NCI-H2081 (cell line): Measurements from ENCODE around the gene SGF29.
"Not testable (repeated sequence)": the region's sequence is repeated elsewhere in the genome, so short reads cannot be mapped to it uniquely, and the experiment has no call there.

ENCODE experiments used
- DNase-seq, 2 experiments: peaks; one replicate each; lab custom pipeline; 2025; lab: John Stamatoyannopoulos, UW

Gene SGF29

DNA sequence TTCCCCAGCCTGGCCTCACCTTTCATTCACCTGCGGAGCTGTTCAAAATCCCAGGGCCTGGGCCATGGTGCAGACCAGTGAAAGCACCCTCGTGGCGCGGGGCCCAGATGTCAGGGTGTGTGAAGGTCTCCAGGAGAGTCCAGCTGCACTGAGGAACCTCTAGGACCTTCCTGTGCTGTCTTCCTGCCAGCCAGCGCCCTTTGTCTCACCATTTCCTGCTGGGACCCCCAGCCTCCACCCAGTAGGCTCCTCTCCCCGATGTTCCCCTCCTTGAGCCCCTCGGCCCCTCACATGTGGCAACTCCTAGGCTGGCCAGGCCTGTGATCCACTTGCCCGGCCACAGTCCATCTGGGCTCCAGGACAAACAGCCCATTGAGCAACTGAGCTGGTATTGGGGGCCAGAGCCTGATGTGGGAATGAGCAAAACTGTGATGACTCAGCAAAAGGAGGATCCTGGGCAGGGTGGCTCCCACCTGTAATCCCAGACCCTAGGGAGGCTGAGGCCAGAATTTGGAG is 42.5 kb downstream of the SGF29 start:
- DNase-seq, result no peak

DNA sequence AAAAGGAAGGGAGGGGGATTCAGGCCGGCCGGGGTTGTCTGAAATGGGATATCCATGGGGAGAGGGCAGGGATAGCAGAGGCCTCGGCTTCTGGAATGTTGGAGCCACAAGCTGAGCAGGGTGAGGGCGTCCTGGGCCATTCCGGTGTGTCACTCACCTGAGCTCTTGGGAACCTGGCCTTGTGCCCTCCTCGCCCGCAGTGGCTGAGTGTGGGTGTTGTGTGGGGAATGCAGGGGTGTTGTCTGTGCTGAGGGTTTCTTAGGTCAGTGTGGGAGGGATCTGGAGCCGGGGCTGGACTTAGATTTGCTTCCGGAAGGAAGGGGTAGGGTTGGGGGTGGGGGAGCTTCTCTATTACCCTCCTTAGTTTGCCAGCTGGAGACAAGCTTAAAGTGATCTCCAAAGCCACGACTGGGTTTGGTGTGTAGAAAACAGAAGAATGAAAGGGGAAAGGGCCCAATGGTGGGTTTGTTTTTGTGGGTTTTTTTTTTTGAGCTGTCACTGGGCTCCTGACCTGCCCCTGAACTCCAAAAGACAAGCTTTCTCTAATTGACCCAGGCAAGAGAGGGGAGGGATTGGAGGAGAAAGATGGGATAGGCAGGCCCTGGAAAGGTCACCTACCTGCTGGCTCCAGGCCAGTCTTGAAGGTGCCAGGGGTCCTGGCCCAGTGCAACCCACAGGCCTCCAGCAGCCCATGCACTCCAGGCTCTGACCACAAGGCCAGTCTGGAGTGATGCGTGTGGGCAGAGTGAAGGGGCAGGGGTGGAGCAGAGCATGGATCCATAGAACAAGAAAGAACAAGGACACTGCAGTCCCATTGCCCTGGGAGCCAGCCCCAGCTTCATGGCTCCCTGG is 43.3 kb downstream of the SGF29 start, which contains the start of gene SULT1A2:
Gene SULT1A2, minus strand, starts transcription at position 211 of the 852 bp plus-strand sequence. CDS start 1,120 bp downstream, outside the sequence.
- no peak for DNase-seq

DNA sequence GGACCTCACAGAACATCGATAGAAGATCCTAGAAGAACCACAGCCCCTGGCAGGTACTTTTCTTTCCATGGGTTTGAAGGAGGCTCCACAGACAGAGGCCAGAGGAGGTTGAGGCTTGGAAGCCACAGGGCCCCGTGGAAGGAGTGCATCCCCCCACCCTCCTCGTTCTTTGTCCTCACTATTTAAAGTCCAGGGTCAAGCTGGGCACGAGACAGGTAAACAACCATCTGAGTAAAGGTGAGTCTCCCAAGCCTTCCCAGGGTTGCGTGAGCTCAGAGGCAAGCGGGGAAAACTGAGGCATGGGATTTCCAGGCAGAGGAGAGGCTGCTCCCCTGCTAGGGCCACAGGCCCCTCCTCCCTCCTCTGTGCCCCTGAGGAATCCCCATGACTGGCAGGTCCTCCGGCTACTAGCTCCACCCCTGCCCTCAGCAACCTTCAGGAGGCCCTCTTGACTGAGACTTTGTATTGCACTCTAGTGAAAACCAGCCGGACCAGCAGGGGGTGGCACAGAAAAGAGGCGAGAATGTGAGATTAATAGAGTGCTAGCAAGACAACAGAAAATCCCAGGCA is 44.1 kb downstream of the SGF29 start:
- DNase-seq, result no peak

DNA sequence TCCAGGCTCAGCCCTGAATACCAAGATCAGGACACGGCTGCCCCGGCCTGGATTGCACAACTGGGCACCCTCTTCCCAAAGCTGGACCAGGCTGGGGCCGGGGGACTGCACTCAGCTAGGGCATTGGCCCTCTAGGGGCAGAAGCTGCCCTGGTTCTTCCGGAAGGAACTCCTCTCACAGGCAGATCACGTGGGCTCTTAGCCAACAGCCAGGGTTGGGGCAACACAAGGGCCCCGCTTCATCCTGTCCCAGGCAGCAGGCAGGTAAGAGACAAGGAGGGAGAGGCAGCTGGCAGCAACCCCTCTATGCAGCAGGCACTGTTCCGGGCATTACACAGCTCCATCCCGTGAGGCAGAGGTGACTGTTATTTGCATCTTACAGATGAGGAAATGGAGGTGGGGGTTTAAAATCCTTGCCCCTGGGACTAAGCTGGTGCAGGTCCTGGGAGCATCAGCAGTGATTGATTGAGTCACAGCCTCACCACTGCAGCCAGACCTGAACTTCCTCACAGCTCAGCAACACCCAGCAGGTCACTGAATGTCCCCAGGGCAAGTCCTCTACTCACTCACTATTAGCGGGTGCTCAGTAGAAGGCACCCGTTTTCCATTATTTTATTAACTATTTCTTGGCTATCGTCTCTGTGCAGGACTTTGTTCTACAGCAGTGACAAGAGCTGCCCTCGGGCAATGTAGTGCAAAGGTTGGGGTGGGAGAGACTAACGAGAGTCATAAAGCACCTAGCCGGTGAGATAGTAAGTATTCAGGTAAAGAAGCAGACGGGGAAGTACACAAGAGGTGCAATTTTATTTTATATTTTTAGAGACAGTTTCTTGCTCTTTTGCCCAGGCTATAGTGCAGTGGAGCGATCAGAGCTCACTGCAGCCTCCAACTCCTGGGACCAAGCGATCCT is 45.9 kb downstream of the SGF29 start:
- DNase-seq, result not testable (repeated sequence)

DNA sequence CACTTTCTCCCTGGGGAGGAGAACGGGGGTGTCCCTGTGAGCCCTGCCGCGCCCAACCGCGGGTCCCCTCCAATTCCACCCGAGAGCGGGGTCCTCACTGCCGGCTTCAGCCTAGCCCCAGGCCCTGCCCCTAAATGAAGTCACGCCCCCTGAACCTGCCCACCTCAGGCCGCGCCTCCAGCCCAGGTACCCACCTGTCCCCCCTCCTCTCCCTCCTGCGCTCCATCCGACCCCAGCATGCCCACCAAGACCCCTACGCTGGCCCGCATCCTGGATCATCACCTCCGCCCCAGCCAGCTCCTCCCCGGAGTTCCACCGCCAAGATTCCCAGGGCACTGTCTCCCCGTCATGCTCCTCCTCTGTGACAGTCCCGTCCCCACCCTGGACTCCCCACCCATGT is 47.2 kb downstream of the SGF29 start:
- DNase-seq, result not testable (repeated sequence)

DNA sequence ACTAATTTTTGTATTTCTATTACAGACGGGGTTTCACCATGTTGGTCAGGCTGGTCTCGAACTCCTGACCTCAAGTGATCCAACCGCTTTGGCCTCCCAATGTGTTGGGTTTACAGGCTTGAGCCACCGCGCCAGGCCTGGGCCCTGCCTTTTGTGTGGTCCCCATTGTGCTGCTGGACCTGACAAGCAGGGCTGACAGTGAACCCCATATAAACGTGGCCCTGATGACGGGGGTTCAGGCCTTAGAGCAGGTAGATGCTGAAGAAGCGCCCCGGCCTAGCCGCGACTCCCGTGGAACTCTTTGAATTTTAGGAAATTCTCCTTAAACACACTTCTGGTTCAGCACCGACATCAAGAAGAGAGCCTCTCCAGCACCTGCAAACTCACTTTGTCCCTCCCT is 47.9 kb downstream of the SGF29 start:
- DNase-seq, result not testable (repeated sequence)

DNA sequence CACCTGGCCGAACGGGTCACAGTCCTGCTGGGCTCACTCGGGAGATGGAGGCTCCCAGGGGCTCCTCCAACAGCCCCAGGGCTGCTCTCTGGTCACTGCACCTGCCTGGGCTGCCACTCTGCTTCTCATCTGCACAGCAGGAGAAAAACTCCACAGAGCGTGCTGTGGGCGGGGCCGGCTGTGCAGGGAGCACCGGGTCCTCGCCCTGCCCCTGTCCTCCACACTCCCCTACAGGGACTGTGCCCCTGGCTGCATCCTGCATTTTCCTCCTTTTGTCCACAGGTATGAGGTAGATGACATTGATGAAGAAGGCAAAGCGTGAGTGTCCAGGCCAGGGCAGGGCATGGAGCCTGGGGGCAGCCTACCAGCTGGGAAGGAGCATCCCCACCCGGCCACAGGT is 48.3 kb downstream of the SGF29 start:
- not testable (repeated sequence) for DNase-seq

DNA sequence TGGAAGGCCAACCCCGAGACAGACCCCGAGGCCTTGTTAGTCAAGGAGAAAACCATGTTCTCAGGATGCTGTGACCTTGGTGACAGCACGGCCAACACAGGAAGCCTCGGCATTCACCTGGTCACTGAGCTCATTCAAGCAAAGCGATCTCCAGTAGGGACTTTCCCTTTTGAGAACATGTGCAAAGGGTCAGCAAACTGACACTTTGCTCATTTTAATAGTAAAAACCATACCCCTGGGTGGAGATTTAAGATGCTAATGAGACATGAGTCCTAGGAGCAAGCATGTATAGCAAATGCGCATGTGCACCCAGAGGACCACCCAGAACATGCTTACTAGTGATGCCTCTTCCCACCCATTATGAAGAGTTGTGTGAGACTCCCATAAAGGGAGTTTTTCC is 48.8 kb downstream of the SGF29 start:
- DNase-seq, result no peak

DNA sequence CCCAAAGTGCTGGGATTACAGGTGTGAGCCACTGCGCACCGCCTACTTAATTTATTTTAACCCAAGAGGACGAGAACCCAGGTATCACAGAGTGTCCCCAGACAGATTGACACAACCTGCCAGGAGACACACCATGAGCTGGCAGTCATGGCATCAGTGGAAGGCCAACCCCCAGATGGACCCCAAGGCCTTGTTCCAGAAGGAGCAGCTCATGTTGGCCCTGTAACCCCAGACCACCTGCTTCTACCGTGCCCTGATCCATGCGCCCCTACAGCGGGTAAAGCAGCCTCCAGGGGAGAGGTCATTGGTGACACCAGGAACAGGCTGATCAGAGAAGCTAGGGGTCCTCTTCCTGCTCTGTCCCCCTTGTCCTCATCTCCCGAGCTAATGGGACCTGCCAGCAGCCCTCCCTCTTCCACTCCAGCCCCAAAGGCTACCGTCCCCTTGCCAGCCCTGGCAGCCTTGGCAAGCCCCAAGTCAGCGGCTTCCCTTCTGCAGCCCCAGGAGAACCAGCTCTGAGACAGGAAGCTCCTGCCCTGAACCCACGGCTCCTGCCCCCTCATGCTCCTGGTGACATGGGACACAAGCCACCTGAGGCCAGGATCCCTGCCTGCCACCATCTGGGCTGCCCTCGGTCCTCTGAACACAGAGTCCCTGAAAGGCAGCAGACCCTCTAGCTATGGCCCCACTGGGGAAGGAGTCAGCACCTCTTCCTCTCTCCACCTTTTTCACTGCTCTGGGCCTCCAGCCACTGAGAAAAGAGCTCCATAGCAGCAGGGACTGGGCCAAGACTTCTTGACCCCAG is 49.9 kb downstream of the SGF29 start:
- DNase-seq, result no peak

DNA sequence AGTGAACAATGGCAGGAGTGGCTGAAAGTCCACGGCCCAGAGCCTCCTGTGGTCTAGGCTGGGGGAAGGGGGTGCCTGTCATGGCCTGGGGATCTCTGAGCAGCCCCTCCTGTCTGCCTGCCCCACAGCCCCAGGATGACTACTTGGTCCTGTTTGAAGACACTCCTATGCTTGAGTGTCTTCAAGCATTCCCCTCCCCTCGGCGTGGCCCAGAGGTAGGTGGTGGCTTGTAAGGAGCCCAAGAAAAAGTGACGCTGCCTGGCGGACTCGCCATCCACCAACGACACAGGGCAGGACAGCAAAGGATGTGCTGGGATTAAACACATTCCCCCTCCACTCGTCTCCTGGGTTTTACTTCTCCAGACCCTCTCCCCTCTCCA is 50.5 kb downstream of the SGF29 start:
- no peak for DNase-seq

DNA sequence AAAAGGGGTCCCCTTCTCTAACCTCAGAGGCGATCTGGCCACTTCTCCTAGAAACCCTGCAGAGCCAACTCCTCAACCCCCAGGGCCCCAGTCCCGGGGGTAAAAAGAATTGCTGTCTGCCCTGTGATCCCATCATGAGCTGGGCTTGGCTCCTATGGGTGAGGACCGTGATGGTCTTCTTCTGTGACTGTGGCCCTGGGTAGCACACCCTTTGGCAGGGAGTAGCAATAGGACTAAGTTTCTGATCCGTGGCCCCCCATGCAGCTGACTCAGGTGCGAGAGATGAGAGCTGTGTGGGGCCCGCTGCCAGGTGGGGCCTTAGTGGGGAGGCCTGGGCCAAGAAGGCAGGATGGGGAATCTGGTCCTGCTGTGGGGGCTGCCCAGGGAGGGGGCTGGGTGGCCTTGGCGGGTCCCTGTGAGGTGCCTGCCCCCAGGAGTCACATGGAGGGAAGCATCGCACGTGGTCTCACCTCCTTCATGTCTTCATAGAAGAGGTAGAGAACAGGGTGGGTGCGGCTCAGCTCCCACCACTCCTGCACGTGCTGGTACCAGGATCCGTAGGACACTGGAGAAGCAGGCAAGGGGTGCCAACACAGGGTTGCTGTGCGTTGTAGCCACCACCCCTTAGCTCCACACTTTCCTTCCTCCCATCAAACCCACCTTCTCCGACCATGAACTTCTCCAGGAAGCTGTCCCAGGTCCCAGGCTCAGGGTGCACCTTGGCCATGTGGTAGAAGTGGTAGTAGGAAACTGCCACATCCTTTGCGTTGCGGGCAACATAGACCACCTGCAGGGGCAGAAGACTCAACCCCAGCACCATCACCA is 52.8 kb downstream of the SGF29 start:
- DNase-seq, result no peak

DNA sequence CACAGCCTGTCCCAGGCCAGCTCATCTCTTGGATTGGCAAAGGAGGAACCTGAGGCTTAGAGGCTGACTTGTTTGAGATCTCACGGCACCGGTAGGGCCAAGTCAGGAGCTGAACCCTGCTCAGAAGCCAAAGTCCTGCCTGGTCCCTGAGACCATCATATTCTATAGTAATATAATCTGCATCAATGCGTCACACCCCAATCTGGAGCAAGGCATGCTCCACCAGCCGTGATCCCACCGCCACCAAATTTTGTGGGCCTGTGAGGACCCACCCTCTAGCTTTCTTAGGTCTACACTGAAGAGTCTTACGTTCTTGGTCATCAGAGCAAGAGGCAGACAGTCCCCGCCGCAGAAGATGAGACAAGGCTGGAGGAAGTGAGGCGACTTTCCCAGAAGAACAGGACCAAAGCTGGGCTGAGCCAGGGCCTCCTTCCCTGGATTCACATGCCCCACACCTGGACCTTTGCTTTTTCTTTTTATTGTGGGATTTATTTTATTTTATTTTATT is 53.5 kb downstream of the SGF29 start:
- no peak for DNase-seq

DNA sequence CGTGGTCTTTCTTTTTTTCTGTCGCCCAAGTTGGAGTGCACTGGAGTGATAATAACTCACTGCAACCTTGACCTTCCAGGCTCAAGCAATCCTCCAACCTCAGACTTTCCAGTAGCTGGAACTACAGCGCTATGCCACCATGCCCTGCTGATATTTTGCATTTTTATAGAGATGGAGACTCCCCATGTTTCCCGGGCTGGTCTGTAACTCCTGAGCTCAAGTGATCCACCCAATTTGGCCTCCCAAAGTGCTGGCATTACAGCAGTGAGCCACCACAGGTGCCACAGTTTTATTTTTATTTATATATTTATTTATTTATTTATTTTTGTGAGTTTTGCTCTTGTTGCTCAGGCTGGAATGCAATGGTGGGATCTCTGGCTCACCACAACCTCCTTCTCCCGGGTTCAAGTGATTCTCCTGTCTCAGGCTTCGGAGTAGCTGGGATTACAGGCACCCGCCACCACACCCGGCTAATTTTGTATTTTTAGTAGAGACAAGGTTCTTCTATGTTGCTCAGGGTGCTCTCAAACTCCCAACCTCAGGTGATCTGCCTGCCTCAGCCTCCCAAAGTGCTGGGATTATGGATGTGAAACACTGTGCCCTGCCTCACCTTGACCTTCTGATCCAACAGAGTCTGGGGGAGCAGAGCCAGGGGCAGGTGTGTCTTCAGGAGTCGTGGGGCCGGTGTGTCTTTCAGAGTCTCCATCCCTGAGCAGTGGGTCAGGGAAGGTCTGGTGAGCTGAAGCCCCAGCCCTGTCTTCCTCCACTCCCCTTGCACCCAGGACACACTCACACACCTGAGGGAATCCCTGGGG is 54.2 kb downstream of the SGF29 start:
- not testable (repeated sequence) for DNase-seq

DNA sequence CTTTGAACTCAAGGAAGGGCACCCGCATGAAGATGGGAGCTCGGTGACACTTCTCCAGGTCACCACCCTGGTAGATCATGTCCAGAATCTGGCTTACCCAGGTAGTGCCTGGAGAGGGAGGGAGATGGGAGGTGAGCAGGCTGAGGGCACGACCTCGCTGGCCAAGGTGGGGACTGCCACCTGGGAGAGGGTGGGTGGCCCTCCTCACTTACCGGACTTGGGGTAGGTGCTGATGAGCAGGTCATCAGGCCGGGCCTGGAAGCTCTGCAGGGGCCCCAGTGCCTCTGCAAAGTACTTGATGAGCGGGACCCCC is 54.7 kb downstream of the SGF29 start:
- DNase-seq, result not testable (repeated sequence)

DNA sequence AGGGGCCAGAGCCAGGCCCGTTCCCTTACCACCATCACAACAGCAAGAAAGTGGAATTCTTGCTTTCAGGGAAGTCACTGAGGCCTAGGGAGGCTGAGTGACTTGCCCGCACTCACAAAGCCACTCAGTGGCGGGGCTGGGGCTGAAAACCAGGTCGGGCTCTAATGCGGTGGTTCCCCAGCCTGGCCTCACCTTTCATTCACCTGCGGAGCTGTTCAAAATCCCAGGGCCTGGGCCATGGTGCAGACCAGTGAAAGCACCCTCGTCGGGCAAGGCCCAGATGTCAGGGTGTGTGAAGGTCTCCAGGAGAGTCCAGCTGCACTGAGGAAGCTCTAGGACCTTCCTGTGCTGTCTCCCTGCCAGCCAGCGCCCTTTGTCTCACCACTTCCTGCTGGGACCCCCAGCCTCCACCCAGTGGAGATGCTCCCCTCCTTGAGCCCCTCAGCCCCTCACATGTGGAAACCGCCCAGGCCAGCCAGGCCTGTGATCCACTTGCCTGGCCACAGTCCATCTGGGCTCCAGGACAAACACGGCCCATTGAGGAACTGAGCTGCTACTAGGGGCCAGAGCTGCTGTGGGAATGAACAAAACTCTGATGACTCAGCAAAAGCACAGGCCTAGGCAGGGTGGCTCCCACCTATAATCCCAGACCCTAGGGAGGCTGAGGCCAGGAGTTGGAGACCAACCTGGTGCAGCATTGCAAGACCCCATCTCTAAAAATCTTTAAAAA is 55.3 kb downstream of the SGF29 start:
- DNase-seq, result not testable (repeated sequence)

DNA sequence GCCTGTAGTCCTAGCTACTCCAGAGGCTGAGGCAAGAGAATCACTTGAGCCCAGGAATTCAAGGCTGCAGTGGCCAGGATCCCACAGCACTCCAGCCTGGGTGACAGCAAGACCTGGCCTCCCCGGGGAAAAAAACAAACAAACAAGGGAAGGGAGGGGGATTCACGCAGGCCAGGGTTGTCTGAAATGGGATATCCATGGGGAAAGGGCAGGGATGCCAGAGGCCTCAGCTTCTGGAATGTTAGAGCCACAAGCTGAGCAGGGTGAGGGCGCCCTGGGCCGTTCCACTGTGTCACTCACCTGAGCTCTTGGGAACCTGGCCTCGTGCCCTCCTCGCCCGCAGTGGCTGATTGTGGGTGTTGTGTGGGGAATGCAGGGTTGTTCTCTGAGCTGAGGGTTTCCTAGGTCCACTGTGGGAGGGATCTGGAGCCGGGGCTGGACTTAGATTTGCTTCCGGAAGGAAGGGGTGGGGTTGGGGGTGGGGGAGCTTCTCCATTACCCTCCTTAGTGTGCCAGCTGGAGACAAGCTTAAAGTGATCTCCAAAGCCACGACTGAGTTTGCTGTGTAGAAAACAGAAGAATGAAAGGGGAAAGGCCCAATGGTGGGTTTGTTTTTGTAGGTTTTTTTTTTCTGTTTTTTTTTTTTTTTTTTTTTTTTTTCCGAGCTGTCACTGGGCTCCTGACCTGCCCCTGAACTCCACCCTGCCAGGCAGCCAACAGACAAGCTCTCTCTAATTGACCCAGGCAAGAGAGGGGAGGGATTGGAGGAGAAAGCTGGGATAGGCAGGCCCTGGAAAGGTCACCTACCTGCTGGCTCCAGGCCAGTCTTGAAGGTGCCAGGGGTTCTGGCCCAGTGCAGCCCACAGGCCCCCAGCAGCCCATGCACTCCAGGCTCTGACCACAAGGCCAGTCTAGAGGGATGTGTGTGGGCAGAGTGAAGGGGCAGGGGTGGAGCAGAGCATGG is 56.2 kb downstream of the SGF29 start, which contains the start of gene SULT1A1:
Gene SULT1A1, minus strand, starts transcription at position 414 of the 964 bp plus-strand sequence. CDS start 1,189 bp downstream, outside the sequence.
- DNase-seq, result no peak

DNA sequence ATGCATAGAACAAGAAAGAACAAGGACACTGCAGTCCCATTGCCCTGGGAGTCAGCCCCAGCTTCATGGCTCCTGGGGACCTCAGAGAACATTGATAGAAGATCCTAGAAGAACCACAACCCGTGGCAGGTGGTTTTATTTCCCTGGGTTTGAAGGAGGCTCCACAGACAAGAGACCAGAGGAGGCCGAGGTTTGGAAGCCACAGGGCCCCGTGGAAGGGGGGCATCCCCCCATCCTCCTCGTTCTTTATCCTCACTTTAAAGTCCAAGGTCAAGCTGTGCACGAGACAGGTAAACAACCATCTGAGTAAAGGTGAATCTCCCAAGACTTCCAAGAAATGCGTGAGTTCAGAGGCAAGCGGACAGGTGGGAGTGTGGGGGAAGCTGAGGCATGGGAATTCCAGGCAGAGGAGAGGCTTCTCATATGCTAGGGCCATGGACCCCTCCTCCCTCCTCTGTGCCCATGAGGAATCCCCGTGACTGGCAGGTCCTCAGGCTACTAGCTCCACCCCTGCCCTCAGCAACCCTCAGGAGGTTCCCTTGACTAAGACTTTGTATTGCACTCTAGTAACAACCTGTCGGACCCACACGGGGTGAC is 57.0 kb downstream of the SGF29 start:
- DNase-seq, result no peak
